COLO668 (cell line): ENCODE measurements around the gene MPZL3.
"Not testable (repeated sequence)": the region's sequence is repeated elsewhere in the genome, so short reads cannot be mapped to it uniquely, and the experiment has no call there.

Source experiments
- DNase-seq: peaks from one replicate; lab custom pipeline; 2025; ENCODE audit not compliant: unreplicated experiment; lab: John Stamatoyannopoulos, UW

MPZL3 gene

DNA sequence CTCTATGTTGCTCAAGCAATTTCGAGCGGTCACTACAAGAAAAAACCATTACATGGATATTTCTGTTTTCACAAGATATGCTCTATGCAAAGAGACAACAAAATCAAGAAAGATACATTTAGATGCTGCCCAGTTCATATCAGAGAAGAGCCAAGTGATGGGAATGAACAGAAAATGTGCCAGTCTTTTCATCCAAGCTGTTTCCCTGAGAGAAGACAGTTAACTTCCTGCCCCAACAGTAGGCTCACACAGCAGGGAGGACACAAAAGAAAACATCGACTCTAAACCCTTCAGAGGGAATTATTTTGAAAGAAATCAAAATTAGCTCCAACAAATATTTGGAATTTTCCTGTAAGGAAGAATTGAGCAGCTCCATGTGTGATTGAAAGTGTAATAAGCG lies 39.0 kb downstream of the MPZL3 start:
- no peak for DNase-seq

DNA sequence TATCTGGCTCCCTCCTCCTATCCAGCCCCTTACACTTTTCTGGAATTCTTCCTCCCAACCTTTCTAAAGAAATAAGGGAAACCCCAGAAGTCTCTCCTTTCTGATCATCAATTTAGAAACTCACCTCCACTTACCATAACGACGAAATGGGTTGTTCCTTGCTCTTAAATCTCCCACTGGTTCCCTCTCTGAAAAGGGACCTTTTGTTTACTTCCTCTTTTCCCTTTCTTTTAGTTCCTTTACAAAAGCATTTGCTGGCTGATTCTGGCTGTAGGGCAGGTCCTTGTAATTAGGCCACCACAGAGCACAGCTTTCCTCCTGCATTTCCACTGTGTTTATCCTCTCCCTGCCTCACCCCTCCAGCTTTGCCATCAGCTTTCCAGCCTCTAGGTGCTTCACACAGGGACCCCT lies 39.4 kb downstream of the MPZL3 start:
- no peak for DNase-seq

DNA sequence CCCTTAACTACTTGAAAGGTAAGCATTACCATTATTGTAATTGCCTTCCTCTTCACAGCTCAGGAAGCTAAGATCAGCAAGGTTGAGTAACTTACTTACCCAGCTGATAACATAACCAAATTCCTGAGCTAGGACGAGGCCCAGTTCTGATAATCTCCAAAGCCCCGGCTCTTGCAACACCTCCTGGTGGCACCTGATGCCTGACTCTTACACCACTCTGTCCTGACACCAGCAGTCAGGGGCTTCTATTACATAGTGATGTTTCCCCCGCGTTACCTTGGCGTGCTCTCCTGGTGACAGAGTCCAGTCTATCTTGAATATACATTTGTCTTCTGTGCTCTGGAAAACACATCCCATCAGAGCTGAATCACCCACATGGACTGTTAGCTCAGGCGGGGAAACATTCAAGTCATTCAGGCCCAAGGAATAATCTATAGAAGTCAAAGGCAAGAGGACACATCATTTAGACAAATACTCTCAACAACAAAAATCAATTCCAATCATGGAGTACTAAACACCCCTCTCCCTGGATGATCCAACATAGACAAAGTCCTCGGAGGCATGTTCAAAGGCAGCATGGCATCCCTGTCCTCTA lies 39.9 kb downstream of the MPZL3 start:
- no peak for DNase-seq

DNA sequence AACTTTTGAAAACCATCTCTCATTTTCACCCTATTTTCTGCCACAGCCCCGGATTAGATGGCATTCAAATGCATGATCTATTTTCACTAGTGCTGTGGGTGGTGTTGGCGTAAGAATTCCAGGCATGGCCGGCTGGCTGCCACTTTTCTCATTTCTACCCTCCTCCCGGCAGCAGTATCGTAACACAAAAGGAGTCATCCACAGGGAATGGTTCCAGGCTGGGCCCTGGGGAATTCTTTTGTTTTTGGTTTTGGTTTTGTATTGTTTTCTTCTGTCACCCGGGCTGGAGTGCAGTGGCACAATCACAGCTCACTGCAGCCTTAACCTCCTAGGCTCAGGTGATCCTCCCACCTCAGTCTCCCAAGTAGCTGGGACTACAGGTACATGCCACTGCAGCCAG lies 41.2 kb downstream of the MPZL3 start:
- no peak for DNase-seq

DNA sequence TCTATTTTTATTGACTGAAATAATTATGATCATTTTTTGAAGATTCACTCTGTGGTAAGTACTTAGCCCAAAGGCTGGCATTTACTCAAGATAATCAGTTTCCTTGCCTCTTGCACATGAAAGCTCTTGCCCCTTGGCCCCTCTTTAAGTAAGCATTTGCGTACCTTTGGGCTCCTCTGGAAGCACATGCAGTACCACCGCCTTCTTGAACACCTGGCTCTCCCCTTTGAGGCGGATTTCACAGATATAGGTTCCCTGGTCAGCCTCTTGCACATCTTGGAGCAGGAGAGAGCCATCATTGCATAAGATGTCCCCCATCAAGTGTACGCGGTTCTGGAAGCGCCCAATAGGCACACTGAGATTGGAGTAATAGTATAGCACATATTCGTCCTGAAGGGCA lies 41.8 kb downstream of the MPZL3 start:
- DNase-seq, result no peak

DNA sequence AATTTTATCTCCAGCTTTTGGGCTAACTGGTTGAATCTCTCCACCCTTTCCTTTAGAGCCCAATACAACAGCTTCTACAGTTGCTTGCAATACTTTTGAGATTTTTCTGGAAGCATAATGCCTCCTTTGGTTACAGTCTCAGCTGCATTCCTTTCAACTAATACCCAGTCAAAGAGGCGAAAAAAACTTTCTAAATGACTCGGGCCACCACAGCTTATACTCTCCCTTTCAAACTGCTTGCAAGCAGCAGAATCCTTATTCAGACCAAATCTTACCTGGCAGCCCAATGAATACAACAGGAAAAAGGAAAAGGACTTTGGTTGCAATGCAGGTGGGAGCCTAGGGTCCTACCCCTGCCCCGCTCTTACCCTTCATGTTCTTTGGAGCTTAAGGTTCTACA lies 43.1 kb downstream of the MPZL3 start:
- DNase-seq, result no peak

DNA sequence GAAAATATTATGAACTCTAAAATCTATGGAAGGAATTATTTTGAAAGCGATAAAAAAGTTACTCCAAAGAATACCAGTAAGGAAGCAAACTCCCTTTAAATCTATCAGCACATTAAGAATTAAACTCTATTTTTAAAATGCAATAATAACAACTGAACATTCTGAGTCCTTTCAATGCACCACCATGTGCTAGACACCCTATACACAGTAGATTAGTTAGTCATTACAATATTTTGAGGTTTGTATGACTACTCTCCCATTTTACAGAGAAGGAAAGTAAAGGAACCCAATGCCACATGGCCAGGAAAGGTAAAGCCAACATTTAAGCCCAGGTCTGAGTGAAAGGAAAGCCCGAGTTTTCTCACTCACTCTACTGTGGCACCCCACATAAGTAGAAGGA lies 45.1 kb downstream of the MPZL3 start:
- DNase-seq, result no peak

DNA sequence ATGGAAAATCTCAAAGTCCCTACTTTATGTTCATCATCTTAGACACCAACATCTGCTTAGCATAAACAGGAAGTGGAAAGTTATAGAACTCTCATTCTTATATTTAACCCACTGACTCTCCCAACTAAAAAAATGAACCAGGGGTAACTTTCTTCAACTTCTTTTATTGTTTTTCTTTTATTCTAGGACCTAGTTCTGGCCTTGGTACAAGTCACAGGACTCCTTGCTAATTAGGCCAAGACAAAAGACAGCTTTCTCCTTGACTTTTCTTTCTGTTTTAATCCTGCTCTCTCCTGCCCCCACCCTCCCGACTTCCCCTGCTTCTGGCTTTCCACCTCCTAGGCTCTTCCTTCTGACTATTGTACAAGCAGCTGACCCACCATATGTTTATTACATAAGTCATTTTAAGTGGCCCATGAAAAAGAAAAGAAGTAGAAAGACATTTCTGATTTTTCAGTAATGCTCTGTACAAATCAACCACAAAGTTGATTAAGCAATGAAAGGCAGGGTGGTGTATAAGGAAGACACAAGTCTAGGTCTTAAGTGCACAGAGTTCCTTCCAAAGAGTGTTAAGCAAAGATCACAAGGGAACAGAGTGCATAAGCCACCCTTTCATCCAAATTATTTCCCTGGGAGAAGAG lies 45.7 kb downstream of the MPZL3 start:
- no peak for DNase-seq

DNA sequence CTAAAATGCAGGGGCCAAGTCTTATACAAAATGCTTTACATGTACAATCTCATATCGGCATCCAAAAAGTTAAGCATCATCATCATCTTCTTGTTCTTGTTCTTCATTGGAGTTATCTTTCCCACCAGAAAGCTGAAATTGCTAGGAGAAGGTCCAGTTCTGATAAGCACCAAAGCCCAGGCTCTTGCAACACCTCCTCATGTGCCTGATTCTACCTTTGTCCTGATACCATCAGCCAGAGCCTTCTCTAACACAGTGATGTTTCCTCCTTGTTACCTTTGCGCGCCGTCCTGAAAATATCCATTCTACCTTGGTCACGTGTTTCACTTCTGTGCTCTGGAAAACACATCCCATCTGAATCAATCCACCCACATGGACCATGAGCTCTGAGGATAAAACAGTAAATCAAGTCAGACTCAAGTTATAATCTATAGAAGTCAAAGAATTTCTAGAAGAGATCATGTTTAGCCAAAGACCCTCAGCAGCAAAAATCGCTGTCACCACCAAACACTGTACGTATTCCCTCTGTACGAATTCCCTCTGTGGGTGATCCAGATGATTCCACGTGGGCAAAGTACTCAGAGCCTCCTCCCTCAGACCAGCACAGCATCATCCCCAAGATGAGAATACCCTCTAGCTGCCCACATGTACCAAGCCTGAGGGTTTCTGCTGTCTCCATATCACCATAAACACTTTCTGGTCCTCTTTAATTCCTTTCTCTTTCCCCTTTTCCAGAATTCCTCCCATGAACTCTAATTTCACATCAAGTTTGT lies 46.4 kb downstream of the MPZL3 start:
- no peak for DNase-seq

DNA sequence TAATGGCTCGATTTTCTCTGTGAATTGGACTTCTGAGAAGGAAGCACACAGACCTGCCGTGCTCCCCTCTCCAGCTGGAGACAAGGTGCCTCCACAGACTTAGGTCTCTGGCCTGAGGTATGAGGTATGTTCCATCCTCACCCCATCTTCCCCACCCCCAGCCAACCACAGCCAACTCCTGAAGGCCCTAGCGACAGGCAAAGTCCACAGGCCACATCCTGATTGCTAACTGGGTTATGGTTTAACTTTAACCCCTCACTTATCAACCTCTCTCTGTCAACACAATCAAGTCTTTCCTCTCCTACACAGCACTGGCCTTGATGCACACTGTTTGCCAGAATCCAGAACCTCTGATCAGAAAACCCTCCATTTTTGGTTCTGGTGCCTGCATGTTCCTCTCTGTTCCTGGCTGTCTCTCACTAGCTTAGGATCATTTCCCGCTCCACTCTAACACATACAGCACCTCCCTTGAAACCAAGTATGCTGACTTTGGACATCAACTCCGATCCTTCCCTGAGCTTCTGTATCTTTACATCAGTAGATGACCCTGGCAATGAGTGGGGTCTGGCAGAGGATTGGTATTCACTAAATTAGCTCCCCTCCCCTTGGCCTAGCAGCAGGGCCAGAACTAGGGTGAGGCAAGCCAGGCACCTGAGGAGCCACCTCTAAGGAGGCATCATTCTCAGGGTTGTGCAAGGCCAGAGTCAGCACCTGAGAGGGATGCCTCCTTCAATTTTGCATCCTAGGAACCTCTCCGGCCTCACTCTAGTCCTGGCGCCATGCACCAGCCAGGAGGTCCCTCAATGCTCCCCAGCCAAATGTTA lies 49.4 kb downstream of the MPZL3 start:
- no peak for DNase-seq

DNA sequence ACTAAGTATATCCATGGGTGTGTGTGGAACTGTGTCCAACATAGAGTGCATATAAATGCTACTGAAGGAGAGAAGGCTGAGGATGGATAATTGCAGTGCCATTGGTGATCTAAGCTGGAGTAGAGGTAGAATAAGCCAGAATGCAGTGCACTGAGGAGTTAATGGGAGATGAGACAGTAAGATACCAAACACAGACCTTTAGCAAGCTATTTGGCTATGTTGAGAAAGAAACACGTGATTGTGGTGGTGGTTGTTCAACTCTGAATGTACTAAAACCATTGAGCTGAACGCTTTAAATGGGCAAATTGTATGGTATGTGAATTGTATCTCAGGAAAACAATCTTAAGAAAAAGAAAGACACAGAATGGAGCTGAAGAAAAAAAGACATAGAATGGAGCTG lies 50.2 kb downstream of the MPZL3 start:
- DNase-seq, result no peak

DNA sequence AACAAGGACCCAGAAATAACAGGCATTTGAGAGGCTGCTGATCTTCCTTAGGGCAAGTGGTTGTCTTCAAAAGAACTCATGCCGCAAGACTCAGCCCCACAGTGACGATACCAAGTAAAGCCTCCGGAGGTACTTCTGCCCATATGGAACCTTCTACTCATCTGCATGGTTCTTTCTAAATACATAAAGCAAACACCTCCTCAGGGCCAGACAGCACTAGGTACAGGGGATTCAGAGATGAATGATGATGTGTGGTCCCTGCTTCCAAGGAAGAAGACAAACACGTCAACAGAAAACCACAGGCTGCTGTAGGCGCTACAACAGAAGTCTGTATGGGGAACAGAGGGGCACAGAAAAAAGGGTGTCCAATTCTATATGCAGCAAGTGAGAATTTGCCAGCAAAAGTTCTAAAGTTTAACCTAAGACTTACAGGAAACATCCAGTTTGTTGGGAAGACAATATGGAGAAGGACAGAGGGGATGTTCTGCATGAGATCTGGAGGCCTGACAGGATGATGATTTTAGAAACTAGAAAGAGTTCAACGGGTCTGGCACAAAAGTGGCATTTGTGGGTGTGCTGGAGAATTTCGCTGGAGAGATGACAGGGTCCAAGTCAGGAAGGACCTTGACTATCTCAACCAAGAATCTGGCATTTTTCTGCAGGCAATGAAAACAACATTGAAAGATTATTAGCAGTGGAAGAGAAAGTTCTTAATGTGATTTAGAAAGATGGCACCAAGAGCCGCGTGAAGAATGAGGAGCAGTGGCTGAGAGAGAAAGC lies 51.1 kb downstream of the MPZL3 start:
- DNase-seq, result no peak

DNA sequence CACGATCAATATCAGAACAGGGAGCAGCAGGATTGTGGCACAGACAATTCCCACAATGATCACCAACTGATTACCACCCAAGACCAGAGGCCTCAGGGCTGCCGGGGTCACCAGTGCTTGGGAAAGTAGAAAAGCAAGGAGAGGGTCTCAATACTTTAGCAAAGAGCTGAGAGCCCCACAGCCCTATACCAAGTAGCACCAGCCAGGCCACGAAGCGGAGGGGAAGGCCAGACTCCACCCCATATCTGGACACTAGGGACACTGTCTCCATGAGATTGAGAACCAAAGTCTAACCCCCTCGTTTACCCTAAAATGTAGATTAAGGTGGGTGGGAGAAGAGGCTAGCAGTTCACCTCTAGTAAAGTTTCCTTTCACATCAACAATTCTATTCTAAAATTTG lies 51.7 kb downstream of the MPZL3 start:
- no peak for DNase-seq

DNA sequence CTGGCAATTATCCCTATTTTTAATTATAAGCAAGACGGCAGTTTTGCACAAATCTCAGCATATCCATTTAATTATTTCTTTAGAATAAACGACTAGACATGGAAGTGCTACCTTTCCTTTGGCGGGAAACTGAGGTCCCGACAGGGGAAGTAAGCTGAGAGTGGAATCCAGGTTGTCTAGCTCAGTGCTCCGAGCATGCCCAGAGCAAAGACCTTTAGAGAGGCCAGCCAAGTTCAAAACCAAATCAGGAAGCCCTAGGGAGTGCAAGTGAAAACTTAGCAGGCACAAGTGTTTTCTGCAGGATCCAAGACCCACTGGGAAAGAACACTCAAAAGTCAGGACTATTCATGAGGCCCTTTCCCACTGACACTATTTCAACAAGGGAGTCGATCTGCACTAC lies 53.0 kb downstream of the MPZL3 start:
- no peak for DNase-seq

DNA sequence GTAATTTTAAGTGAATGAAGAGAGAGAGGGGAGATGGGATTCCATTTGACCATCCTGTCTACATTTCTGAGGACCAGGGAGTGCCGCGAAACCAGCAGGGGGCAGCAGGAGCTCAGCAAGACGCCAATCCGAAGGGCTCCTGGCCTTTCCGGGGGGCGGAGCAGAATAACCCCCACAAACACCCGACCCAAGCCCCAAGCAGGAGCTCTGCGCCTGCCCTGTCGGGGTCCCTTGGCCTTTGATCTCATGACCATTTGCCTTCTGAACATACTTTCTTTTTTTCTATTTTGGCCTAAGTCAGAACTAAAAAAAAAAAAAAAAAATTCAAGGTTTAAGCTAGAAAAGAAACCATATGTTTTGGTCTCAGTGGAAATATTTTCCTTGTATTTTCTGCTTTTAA lies 53.8 kb downstream of the MPZL3 start:
- peak; percentile 63 for DNase-seq

DNA sequence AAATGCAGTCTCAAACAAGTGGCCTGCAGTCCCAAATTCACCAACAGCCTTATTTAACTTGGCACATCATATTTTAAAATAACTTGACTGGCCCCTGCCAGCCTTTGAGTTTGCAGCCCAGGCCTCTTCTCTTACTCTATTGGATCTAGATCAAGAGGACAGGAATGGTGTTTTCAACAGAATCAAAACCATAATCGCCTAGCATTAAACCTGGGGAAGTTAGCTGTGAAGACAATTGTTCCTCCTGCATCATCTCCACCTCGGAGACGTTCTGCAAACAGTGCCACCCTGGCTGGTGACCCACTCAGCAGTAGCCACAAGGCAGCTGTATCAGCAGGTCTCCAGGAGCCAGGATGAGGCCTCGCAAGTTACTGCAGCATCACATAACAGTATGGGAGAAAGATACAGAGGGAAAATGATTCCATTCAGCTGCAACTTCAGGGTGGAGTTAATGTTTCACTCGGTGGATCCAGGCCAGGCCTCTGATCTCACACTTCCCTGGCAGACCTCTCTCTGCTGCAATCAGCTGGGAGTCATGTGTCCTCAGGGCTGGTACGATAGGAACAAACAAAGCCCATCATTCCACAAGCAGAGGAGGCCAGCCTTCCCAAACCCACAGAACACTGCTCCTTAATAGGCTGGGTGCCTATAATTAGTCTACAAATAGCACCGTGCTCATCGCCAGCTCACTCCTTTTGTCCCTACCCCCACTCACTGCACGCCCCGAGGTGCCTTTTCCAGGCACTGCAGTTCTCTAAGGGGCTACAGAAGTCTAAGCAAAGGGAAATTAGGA lies 57.1 kb downstream of the MPZL3 start:
- peak; percentile 75 for DNase-seq

DNA sequence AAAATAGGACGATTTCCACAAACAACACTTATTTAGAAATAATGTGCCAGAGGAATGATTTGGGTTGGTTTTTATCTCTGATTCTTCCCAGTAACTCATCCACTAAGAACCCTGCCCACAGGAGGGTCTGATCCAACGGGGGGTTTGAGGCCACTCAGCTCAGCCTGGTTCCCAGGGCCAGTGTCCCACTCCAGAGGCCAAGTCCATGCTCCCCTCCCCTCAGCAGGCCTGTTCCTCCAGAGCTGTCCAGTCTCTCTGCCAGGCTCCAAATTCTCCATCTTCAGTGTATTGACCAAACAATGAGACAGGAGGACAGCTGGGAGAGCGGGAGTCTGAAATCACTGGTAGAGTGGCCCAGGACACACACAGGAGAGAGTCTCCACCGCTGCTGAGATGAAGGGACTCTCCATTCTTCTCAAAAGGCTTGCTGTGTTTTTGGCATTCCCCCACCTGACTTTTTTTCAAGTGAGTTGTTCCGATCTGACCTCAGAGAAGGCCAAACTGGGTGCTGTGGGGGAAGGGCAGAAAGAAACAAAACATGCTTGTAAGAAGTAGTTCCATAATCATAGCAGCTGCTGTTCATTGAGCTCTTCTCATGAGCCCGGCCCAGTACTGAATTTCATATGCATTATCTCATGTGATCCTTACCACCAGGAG lies 58.1 kb downstream of the MPZL3 start:
- no peak for DNase-seq

DNA sequence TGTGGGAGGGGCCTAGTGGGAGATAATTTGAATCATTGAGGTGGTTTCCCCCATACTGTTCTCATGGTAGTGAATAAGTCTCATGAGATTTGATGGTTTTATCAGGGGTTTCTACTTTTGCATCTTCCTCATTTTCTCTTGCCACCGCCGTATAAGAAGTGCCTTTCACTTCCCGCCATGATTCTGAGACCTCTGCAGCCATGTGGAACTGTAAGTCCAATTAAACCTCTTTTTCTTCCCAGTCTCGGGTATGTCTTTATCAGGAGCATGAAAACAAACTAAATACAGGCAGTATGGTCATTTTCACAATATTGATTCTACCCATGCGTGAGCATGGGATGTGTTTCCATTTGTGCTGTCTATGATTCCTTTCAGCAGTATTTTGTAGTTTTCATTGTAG lies 59.3 kb downstream of the MPZL3 start:
- not testable (repeated sequence) for DNase-seq

DNA sequence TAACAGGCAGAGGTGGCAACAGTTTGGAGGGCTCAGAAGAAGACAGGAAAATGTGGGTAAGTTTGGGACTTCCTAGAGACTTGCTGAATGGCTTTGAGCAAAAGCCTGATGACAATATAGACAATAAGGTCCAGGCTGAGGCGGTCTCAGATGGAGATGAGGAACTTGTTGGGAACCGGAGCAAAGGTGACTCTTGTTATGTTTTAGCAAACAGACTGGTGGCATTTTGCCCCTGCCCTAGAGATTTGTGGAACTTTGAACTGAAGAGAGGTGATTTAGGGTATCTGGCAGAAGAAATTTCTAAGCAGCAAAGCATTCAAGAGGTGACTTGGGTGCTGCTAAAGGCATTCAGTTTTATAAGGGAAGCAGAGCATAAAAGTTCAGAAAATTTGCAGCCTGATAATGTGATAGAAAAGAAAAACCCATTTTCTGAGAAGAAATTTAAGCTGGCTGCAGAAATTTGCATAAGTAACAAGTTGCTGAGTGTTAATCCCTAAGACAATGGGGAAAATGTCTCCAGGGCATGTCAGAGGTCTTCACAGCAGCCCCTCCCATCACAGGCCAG lies 61.1 kb downstream of the MPZL3 start:
- not testable (repeated sequence) for DNase-seq
